HCT116 (cell line): ENCODE measurements around the gene POLE.

ENCODE experiments used
- CTCF ChIP-seq, 3 experiments: fragments of 200-600 bp in 1 of 3; sonication (generic) in 1 of 3; IDR thresholded peaks in 2 of 3; conservative IDR thresholded peaks in 1 of 3; 2 replicates each; pipeline ENCODE4 v1.5.1; 2012 to 2017; ENCODE audit warnings: low read depth in 2 of 3, low read length in 2 of 3, antibody characterized with exemption in 1 of 3, borderline replicate concordance in 1 of 3, control low read depth in 1 of 3, mild to moderate bottlenecking in 1 of 3, mixed read lengths in 1 of 3, mixed run types in 1 of 3, moderate library complexity in 1 of 3; ENCODE audit not compliant: insufficient read depth in 1 of 3
- EZH2phosphoT487 ChIP-seq: fragments of 200-600 bp; IDR thresholded peaks from 2 replicates; pipeline ENCODE4 v1.6.1; 2018; ENCODE audit warnings: antibody characterized with exemption, borderline replicate concordance
- POLR2A ChIP-seq: IDR thresholded peaks from 2 replicates; pipeline ENCODE4 v1.7.0; 2011; ENCODE audit warnings: borderline replicate concordance; ENCODE audit not compliant: insufficient read depth, insufficient read length; ENCODE audit errors: extremely low read depth
- POLR2AphosphoS5 ChIP-seq: IDR thresholded peaks from 2 replicates; pipeline ENCODE4 v1.6.1; 2011; ENCODE audit warnings: mild to moderate bottlenecking, low read depth, low read length, moderate library complexity
- RAD21 ChIP-seq: IDR thresholded peaks from 2 replicates; pipeline ENCODE4 v1.6.1; 2012; ENCODE audit warnings: low read depth, mild to moderate bottlenecking
- SIN3A ChIP-seq: IDR thresholded peaks from 2 replicates; pipeline ENCODE4 v1.6.1; 2012; ENCODE audit warnings: low read depth
- TF ChIP-seq, protein P1 (sequence below): IDR thresholded peaks from 2 replicates; pipeline ENCODE4 v1.6.1; 2011; ENCODE audit warnings: mild to moderate bottlenecking, low read length, moderate library complexity; ENCODE audit not compliant: insufficient replicate concordance; ENCODE audit errors: extremely low read depth

DNA sequence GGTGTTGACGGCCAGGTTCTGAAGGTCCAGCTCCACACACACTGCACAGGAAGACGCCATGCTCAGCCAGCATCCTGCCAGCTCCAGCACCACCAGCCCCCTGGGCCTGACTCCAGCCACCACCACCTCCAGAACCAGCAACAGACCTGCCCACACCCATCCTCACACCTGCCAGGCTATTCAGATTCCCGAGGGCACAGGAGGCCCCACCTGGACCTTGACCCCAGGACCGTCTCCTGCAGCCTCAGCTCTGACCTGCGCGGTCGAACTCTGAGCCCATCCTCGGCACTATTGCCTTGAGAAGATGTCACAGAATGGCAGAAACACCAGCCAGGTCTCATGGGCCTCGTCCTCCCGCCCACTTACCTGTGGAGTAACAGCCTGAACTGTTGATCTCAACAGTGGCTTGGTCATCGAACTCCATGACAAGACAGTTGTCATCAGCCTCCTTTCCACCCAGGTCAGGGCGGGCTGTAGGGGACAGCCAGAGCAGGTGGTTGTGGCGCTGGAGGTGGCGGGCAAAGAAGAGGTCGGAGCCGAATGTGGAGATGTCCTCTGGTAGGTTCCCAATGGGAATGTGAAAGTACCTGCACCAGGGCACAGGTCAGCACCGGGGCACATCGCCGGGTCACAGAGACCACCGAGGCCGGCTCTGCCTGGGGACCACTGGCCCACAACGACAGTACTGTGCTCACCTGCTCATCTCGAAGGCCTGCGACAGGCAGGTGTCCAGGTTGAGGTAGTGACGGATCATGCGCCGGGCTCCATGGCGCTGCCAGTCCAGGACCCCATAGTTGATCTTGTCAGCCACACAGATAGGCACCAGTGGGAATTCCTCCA is 45.1 kb downstream of the POLE start:
- no peak for TF ChIP-seq EZH2phosphoT487
- no peak for TF ChIP-seq POLR2A
- TF ChIP-seq SIN3A: no peak
- TF ChIP-seq POLR2AphosphoS5: no peak
- no peak for TF ChIP-seq CTCF (IDR thresholded peaks at IDR 0.05 in 2 of 3, conservative IDR thresholded peaks at IDR 0.05 in 1 of 3; ENCODE audit: borderline replicate concordance in 1 of 3, insufficient read depth in 1 of 3, low read depth in 2 of 3, low read length in 2 of 3)
- TF ChIP-seq, protein P1, sequence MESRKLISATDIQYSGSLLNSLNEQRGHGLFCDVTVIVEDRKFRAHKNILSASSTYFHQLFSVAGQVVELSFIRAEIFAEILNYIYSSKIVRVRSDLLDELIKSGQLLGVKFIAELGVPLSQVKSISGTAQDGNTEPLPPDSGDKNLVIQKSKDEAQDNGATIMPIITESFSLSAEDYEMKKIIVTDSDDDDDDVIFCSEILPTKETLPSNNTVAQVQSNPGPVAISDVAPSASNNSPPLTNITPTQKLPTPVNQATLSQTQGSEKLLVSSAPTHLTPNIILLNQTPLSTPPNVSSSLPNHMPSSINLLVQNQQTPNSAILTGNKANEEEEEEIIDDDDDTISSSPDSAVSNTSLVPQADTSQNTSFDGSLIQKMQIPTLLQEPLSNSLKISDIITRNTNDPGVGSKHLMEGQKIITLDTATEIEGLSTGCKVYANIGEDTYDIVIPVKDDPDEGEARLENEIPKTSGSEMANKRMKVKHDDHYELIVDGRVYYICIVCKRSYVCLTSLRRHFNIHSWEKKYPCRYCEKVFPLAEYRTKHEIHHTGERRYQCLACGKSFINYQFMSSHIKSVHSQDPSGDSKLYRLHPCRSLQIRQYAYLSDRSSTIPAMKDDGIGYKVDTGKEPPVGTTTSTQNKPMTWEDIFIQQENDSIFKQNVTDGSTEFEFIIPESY: no peak
- TF ChIP-seq RAD21: no peak
